Measurements from ENCODE around the gene ZNF860.
"Not testable (repeated sequence)": the region's sequence is repeated elsewhere in the genome, so short reads cannot be mapped to it uniquely, and the experiment has no call there.

ZNF860 gene

GRCh38 chr3:31996195-31996594 is 14.6 kb downstream of the ZNF860 start:
- H3K27me3 Mint-ChIP-seq, result peaks cover 17% of the 10 kb centered on the region
- no peaks in the 10 kb centered on the region for H3K36me3 Mint-ChIP-seq
- no peak overlapping the region for H3K4me3 Mint-ChIP-seq
- H3K27ac Mint-ChIP-seq, result no peak overlapping the region
- no peak for DNase-seq
- H3K9me3 Mint-ChIP-seq, result peaks cover 8% of the 10 kb centered on the region
- no peaks in the 10 kb centered on the region for H3K4me1 Mint-ChIP-seq
- CTCF ChIA-PET, result no interaction called here

GRCh38 chr3:31997500-31997899 is 15.9 kb downstream of the ZNF860 start:
- CTCF ChIA-PET, result no interaction called here
- no peak for DNase-seq
- peaks cover 6% of the 10 kb centered on the region for H3K9me3 Mint-ChIP-seq
- H3K27ac Mint-ChIP-seq, result no peak overlapping the region
- H3K27me3 Mint-ChIP-seq, result peaks cover 21% of the 10 kb centered on the region
- H3K36me3 Mint-ChIP-seq, result no peaks in the 10 kb centered on the region
- H3K4me3 Mint-ChIP-seq, result no peak overlapping the region
- no peaks in the 10 kb centered on the region for H3K4me1 Mint-ChIP-seq

DNA sequence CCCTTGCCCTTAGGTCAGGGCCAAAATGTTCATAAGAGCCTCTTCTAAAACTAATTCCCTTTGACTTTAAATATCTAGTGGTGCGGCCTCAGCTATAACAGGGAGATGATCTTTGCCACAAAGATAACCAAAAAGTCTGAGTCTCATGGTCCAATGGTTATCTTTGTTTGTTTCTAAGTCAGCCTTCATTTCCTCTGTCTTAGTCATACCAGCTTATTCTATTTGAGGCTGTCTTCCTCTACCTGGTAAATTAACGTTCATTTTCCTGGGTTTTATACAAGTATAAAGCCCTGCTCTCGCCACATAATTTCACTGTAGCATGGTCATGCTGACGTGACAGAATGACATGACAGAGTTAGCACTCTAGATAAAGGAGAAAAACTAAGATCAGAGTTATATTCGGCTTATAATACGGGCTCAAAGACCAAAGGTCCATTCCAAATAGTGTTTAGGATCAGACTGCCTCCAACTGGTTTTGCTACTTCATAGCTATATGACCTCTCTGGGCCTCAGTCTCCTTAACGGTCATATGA is 18.4 kb downstream of the ZNF860 start:
- CTCF ChIA-PET, result no interaction called here
- no peak for DNase-seq

DNA sequence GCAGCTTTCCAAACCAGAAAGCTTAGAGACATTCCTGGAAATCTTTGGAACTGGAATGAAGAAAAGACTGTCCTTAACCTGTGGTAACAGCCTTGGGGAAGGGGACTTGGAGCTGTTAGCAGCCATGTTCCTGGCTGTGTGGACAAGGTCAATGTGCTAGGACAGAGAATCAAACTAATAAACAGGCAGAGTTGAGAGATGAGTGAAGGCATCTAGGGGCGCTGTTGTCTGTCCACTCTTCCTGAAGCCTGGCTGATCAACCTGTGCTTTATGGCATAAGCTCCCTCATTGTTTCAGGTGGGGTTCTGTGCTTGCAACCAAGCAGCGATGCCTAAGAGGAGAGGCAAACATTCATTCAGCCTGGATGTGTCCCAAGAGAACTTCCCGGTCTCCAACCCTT is 19.3 kb downstream of the ZNF860 start:
- Mint-ChIP-seq H3K27me3 (peaks cover 37% of the 10 kb centered on the region), H3K4me1 (no peaks in the 10 kb centered on the region), H3K9me3 (no peaks in the 10 kb centered on the region), H3K27ac (no peak overlapping the region), H3K4me3 (no peak overlapping the region), H3K36me3 (no peaks in the 10 kb centered on the region)
- no peak for DNase-seq
- CTCF ChIA-PET, result no interaction called here

More for the DNA sequence above, 18.4 kb downstream of the ZNF860 start:
- Mint-ChIP-seq H3K4me3 (no peak overlapping the region), H3K27me3 (peaks cover 37% of the 10 kb centered on the region), H3K4me1 (no peaks in the 10 kb centered on the region), H3K27ac (no peak overlapping the region), H3K9me3 (peaks cover 1% of the 10 kb centered on the region), H3K36me3 (no peaks in the 10 kb centered on the region)

DNA sequence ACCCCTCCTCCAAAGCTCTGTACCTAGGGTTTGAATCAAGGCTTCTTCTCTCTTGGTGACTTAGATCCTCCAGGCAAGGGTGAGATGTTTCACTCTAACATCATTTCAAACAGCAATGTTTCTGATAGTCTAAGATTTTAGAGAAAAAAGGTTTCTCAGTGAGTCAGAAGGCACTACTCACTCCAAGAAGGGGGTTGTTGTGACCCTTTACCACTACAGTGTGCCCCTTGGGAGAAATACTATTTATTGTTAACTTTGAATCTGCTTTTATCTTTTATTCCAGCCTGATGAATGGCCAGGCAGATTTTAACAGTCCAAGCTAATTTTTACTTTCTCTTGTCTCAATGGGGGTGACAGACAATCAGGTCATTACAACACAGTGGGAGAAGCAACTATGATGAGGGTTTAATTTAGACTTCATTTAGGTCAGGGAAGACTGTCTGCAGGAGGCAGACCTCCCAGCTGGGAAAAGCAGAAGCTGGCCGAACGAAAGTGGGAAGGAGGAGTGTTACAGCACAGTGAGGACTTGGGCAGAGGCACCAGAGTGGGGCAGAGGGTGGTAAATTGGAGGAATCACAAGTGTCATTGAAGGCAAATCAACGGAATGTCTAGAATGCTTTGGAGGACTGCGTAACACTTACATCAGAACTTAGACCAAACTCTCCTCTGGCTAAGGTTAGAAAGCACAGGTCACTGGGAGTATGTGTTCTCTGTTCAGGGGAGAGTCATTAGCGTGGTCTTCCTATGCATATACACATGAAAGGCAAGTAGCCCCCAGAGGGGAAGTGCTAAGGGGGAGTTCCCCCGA is 21.2 kb downstream of the ZNF860 start:
- no peaks in the 10 kb centered on the region for H3K4me1 Mint-ChIP-seq
- H3K9me3 Mint-ChIP-seq, result no peaks in the 10 kb centered on the region
- no peaks in the 10 kb centered on the region for H3K36me3 Mint-ChIP-seq
- CTCF ChIA-PET, result interaction anchor here (0.6 kb wide), 1 partner anchor 16 kb away, joined by 3 read pairs; no protein-coding TSS in a partner anchor
- H3K27me3 Mint-ChIP-seq, result peaks cover 36% of the 10 kb centered on the region
- H3K4me3 Mint-ChIP-seq, result no peak overlapping the region
- DNase-seq, result no peak
- H3K27ac Mint-ChIP-seq, result no peak overlapping the region

DNA sequence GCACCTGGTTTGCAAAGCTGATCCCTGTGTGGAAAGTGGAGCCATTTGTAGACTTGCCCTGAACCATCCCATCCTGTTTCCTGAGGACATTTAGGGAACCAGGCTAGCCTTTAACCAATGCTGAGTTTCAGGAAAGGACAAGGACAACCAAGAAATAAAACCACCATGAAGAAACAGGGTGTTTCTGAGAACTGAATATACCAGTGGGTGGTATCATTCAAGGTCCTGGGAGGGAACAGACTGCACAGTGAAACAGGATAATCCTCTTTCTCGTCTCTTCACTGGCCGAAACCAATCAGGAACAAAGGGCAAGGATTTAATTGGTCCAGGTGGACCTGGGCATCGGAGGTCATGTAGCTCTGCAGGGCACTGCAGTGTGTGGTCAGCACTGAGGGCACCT is 21.8 kb downstream of the ZNF860 start:
- peaks cover 33% of the 10 kb centered on the region for H3K27me3 Mint-ChIP-seq
- no peak overlapping the region for H3K27ac Mint-ChIP-seq
- H3K4me3 Mint-ChIP-seq, result no peak overlapping the region
- H3K4me1 Mint-ChIP-seq, result no peaks in the 10 kb centered on the region
- H3K36me3 Mint-ChIP-seq, result no peaks in the 10 kb centered on the region
- CTCF ChIA-PET, result no interaction called here
- DNase-seq, result no peak
- H3K9me3 Mint-ChIP-seq, result no peaks in the 10 kb centered on the region

- Mint-ChIP-seq H3K9me3 (no peaks in the 10 kb centered on the region), H3K36me3 (no peaks in the 10 kb centered on the region), H3K27ac (no peak overlapping the region), H3K27me3 (peaks cover 33% of the 10 kb centered on the region), H3K4me3 (no peak overlapping the region), H3K4me1 (no peaks in the 10 kb centered on the region)
- no peak for DNase-seq
- CTCF ChIA-PET, result no interaction called here
These were observed 22.7 kb downstream of the ZNF860 start for GRCh38 chr3:32004113-32004765.

- no peaks in the 10 kb centered on the region for H3K36me3 Mint-ChIP-seq
- CTCF ChIA-PET, result interaction anchor here (1.1 kb wide), 1 partner anchor 10 kb away, joined by 9 read pairs; no protein-coding TSS in a partner anchor
These were observed 27.6 kb downstream of the ZNF860 start for GRCh38 chr3:32009101-32009500.

GRCh38 chr3:32009957-32010356 is 28.4 kb downstream of the ZNF860 start:
- H3K9me3 Mint-ChIP-seq, result no peaks in the 10 kb centered on the region
- peaks cover 27% of the 10 kb centered on the region for H3K27me3 Mint-ChIP-seq
- H3K4me1 Mint-ChIP-seq, result peaks cover 5% of the 10 kb centered on the region
- no peaks in the 10 kb centered on the region for H3K36me3 Mint-ChIP-seq
- no peak overlapping the region for H3K27ac Mint-ChIP-seq
- no peak overlapping the region for H3K4me3 Mint-ChIP-seq
- CTCF ChIA-PET, result interaction anchor here (1.1 kb wide), 1 partner anchor 10 kb away, joined by 9 read pairs; no protein-coding TSS in a partner anchor
- DNase-seq, result no peak

More at GRCh38 chr3:32009101-32009500, 27.6 kb downstream of the ZNF860 start:
- Mint-ChIP-seq H3K27ac (no peak overlapping the region), H3K27me3 (peaks cover 28% of the 10 kb centered on the region), H3K4me1 (peaks cover 5% of the 10 kb centered on the region), H3K4me3 (no peak overlapping the region), H3K9me3 (no peaks in the 10 kb centered on the region)
- no peak for DNase-seq

DNA sequence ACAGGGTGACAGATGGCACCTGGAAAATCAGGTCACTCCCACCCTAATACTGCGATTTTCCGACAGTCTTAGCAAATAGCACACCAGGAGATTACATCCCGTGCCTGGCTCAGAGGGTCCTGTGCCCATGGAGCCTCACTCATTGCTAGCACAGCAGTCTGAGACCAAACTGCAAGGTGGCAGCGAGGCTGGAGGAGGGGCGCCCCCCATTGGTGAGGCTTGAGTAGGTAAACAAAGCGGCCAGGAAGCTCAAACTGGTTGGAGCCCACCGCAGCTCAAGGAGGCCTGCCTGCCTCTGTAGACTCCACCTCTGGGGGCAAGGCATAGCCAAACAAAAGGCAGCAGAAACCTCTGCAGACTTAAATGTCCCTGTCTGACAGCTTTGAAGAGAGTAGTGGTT is 29.1 kb downstream of the ZNF860 start:
- H3K27me3 Mint-ChIP-seq, result peaks cover 27% of the 10 kb centered on the region
- DNase-seq, result not testable (repeated sequence)

GRCh38 chr3:32015638-32016037 is 34.1 kb downstream of the ZNF860 start:
- H3K4me1 Mint-ChIP-seq, H3K36me3 Mint-ChIP-seq, CTCF ChIA-PET, H3K4me3 Mint-ChIP-seq, H3K9me3 Mint-ChIP-seq, H3K27ac Mint-ChIP-seq, DNase-seq: not testable (repeated sequence)
- H3K27me3 Mint-ChIP-seq, result peaks cover 28% of the 10 kb centered on the region

More for the DNA sequence above, 29.1 kb downstream of the ZNF860 start:
- H3K4me3 Mint-ChIP-seq, H3K27ac Mint-ChIP-seq, CTCF ChIA-PET, H3K36me3 Mint-ChIP-seq, H3K4me1 Mint-ChIP-seq, H3K9me3 Mint-ChIP-seq: not testable (repeated sequence)

GRCh38 chr3:32017286-32017685 is 35.7 kb downstream of the ZNF860 start:
- CTCF ChIA-PET, result interaction anchor here (0.8 to 2.0 kb wide), 4 partner anchors 17 to 292 kb away, joined by 3 to 17 read pairs (median 3); no protein-coding TSS in a partner anchor
- DNase-seq, result no peak
- Mint-ChIP-seq H3K27me3 (peaks cover 14% of the 10 kb centered on the region), H3K4me3 (no peak overlapping the region), H3K27ac (no peak overlapping the region), H3K36me3 (no peaks in the 10 kb centered on the region), H3K9me3 (no peaks in the 10 kb centered on the region), H3K4me1 (no peaks in the 10 kb centered on the region)

DNA sequence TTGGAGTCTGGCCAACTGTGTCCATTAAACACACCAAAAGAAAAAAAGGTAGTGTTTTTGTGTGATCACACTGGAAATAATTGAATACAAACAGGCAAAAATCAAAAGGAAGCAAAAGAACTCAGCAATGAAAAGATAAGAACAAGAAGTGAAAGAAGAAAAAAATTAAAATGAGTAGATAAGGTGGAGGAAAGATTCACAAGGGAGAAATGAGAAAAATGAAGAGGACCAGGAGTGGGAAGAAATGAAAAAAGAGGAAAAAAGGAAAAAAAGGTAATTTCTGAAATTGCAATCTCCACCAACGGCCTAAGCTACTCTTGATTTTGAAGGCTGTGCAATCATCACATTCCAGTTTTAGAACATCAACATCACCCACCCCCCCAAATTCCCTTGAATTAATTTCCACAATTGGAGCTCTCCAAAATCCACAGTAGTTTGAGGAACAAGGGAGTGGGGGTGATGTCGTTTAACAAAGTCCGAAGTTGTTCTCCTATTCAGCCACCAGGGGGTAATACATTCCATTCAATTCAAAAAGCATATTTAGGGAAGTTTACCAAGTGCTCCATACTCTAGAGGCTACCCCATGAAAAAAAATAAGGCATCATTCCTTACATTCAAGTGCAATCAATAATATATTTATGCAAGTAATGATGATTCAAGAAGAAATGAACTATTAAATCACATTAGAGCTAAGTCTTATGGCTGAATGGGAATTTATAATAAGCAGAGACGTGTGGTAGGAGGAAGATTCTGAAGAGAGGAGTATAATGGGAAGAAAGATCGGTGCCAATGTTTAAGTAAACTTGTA is 37.4 kb downstream of the ZNF860 start:
- H3K4me1 Mint-ChIP-seq, result no peaks in the 10 kb centered on the region
- no peaks in the 10 kb centered on the region for H3K36me3 Mint-ChIP-seq
- H3K9me3 Mint-ChIP-seq, result no peaks in the 10 kb centered on the region
- H3K27me3 Mint-ChIP-seq, result peaks cover 10% of the 10 kb centered on the region
- no peak overlapping the region for H3K4me3 Mint-ChIP-seq
- CTCF ChIA-PET, result interaction anchor here (0.7 to 3.2 kb wide), 25 partner anchors 8 to 318 kb away, joined by 3 to 44 read pairs (median 4); no protein-coding TSS in a partner anchor
- no peak overlapping the region for H3K27ac Mint-ChIP-seq
- no peak for DNase-seq

DNA sequence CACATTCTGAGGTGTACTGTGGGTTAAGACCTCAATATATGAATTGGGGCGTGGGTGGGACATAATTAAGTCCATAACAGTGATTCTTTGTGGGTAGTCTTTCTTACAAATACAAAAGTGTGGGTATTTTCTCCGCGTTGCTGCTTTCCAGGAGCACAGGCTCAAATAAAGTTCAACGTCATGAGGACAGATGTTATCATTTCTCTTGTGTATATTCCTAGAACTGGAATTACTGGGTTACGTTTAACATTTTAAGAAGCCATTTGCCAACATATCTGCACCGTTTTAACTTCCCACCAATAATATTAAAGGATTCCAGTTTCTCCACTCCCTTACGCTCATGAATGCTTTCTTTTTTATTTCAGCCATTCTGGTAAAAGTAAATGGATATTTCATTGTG is 39.6 kb downstream of the ZNF860 start:
- DNase-seq, result no peak
- no peaks in the 10 kb centered on the region for H3K36me3 Mint-ChIP-seq
- peaks cover 10% of the 10 kb centered on the region for H3K27me3 Mint-ChIP-seq
- H3K27ac Mint-ChIP-seq, result no peak overlapping the region
- H3K9me3 Mint-ChIP-seq, result no peaks in the 10 kb centered on the region
- H3K4me1 Mint-ChIP-seq, result no peaks in the 10 kb centered on the region
- H3K4me3 Mint-ChIP-seq, result no peak overlapping the region
- CTCF ChIA-PET, result interaction anchor here (2.3 to 3.0 kb wide), 2 partner anchors 123 to 124 kb away, joined by 8 to 44 read pairs; no protein-coding TSS in a partner anchor

Measured in activated naive CD4-positive, alpha-beta T cell treated with anti-CD3 and anti-CD28 coated beads, Interleukin-2, amount 10 ng/mL, durations not matched to agents 7 days and 5 days (primary cell).